Hepatocyte (in vitro differentiated cells): ENCODE results near the gene RASSF8.

Experiments
- EZH2 ChIP-seq: fragments of 200-600 bp; sonication (generic); IDR thresholded peaks from 2 replicates; pipeline ENCODE4 v1.6.1; 2016; ENCODE audit warnings: antibody characterized with exemption, mild to moderate bottlenecking, borderline replicate concordance
- TF ChIP-seq, protein P1 (sequence below): fragments of 200-600 bp; sonication (generic); IDR thresholded peaks from 2 replicates; pipeline ENCODE4 v1.5.1; 2016; ENCODE audit warnings: antibody characterized with exemption, mild to moderate bottlenecking; ENCODE audit not compliant: poor library complexity

DNA sequence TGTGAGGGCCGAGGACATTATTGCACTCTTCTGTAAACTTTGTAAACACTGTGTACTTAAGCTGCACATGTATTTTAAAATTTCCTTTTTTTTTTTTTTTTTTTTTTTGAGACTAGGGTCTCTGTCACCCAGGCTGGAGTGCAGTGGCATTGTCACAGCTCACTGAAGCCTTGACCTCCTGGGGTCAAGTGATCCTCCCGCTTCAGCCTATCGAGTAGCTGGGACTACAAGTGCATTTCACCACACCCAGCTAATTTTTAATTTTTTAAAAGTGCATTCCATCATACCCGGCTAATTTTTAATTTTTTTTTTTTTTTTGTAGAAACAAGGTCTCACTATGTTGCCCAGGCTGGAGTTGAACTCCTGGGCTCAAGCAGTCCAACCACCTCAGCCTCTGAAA is 42.4 kb downstream of the RASSF8 start:
- no peak for TF ChIP-seq EZH2
- TF ChIP-seq, protein P1, sequence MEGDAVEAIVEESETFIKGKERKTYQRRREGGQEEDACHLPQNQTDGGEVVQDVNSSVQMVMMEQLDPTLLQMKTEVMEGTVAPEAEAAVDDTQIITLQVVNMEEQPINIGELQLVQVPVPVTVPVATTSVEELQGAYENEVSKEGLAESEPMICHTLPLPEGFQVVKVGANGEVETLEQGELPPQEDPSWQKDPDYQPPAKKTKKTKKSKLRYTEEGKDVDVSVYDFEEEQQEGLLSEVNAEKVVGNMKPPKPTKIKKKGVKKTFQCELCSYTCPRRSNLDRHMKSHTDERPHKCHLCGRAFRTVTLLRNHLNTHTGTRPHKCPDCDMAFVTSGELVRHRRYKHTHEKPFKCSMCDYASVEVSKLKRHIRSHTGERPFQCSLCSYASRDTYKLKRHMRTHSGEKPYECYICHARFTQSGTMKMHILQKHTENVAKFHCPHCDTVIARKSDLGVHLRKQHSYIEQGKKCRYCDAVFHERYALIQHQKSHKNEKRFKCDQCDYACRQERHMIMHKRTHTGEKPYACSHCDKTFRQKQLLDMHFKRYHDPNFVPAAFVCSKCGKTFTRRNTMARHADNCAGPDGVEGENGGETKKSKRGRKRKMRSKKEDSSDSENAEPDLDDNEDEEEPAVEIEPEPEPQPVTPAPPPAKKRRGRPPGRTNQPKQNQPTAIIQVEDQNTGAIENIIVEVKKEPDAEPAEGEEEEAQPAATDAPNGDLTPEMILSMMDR = no peak
